AG10803 (cell line): ENCODE results near the gene ADAMTS14.
"Not testable (repeated sequence)": the region's sequence is repeated elsewhere in the genome, so short reads cannot be mapped to it uniquely, and the experiment has no call there.

Experiments used
- DNase-seq: peaks from one replicate; pipeline ENCODE4 v3.0.0; 2010; ENCODE audit warnings: low read depth
- H3K4me3 ChIP-seq: 2 replicates; pipeline ENCODE4 v1.5.1; 2011; ENCODE audit warnings: mild to moderate bottlenecking, low read length, control low read depth
- TF ChIP-seq, protein P1 (sequence below): conservative IDR thresholded peaks from 2 replicates; pipeline ENCODE4 v1.5.1; 2011; ENCODE audit warnings: mild to moderate bottlenecking, low read length, control low read depth, inconsistent platforms

ADAMTS14 gene

DNA sequence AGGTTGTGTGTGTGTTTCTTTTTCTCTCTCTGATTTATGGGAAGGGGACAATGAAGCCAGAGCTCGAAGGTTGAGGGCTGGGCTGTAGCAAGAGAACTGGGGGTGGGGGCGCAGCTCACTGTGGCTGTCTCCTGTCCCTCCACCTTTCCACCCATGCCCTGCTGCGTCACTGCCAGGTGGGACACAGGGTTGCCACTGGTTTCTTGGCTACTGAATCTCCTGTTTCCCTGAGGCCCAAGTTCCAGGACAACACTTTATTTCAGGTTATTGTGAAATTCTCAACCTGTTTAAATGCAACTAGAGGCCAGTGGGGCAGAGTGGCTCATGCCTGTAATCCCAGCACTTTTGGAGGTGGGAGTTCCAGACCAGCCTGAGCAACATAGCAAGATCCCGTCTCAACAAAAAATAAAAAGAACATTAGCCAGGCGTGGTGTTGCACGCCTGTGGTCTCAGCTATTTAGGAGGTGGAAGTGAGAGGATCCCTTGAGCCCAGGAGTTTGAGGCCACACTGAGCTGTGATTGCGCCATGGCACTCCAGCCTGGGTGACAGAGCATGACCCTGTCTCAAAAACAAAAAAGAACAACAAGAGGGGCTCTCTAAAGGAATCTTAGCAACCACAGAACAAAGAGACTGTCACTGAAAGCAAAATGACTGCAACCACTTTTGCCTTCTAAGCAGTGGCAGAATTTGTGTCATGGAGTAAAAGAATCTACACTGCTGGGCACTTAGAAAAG is 90.3 kb downstream of the ADAMTS14 start:
- TF ChIP-seq, protein P1, sequence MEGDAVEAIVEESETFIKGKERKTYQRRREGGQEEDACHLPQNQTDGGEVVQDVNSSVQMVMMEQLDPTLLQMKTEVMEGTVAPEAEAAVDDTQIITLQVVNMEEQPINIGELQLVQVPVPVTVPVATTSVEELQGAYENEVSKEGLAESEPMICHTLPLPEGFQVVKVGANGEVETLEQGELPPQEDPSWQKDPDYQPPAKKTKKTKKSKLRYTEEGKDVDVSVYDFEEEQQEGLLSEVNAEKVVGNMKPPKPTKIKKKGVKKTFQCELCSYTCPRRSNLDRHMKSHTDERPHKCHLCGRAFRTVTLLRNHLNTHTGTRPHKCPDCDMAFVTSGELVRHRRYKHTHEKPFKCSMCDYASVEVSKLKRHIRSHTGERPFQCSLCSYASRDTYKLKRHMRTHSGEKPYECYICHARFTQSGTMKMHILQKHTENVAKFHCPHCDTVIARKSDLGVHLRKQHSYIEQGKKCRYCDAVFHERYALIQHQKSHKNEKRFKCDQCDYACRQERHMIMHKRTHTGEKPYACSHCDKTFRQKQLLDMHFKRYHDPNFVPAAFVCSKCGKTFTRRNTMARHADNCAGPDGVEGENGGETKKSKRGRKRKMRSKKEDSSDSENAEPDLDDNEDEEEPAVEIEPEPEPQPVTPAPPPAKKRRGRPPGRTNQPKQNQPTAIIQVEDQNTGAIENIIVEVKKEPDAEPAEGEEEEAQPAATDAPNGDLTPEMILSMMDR: no peak
- DNase-seq: no peak

DNA sequence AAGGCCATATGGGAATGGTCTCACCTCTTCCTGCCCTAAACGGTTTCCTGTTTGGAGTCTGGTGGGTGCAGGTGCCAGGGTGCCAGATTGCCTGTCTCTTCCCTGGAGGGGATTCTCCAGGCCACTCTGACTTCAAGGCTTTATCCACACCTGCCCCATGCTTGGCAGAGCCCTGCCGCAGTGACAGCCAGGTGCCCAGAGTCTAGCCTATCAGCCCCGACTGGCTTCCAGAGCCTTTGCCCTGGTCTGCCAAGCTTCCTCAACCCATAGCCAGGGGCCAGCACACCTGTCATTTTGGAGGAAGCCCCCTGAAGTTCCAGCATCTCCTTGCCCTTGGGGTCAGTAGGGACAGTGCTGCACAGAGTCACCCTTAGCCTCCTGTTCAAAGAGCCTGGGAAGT is 91.3 kb downstream of the ADAMTS14 start:
- TF ChIP-seq, protein P1: no peak
- no peak for DNase-seq

More for the DNA sequence above, 90.3 kb downstream of the ADAMTS14 start:
- no peak overlapping the region for H3K4me3 ChIP-seq

DNA sequence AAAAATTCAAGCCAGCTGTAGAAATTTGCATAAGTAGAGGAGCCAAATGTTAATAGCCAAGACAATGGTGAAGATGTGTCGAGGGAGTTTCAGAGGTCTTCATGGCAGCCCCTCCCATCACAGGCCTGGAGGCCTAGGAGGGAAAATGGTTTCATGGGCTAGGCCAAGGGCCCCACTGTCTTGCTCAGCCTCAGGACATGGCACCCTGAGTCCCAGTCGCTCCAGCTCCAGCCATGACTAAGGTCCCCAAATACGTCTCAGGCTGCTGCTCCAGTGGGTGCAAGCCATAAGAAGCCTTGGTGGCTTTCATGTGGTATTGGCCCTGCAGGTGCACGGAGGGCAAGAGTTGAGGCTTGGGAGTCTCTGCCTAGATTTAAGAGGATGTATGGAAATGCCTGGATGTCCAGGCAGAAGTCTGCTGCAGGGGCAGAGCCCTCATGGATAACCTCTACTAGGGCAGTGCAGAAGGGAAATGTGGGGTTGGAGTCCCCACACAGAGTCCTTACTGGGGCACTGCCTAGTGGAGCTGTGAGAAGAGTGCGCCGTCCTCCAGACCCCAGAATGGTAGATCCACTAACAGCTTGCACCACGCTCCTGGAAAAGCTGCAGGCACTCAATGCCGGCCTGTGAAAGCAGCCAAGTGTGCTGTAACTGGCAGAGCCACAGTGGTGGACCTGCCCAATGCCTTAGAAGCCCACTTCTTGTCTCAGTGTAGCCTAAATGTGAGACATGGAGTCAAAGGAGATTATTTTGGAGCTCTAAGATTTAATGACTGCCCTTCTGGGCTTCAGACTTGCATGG is 93.7 kb downstream of the ADAMTS14 start:
- TF ChIP-seq, protein P1: no peak
- no peak overlapping the region for H3K4me3 ChIP-seq
- DNase-seq: no peak

More for the DNA sequence above, 91.3 kb downstream of the ADAMTS14 start:
- H3K4me3 ChIP-seq: no peak overlapping the region

DNA sequence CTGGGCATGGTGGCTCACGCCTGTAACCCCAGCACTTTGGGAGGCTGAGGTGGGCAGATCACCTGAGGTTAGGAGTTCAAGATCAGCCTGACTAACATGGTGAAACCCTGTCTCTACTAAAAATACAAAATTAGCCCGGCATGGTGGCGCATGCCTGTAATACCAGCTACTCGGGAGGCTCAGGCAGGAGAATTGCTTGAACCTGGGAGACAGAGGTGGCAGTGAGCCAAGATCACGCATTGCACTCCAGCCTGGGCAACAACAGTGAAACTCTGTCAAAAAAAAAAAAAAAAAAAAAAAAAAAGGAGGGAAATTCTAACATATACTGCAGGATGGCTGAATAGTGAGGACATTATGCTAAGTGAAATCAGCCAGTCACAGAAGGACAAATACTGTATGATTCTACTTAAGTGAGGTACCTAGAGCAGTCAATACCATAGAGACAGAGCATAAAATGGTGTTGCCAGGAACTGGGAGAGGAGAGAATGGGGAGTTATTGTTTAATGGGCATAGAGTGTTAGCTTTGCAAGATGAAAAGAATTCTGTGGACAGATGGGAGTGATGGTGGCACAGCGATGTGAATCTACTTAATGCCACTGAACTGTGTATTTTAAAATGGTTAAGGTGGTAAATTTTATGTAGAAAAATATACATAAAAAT is 95.8 kb downstream of the ADAMTS14 start:
- DNase-seq, H3K4me3 ChIP-seq: not testable (repeated sequence)

DNA sequence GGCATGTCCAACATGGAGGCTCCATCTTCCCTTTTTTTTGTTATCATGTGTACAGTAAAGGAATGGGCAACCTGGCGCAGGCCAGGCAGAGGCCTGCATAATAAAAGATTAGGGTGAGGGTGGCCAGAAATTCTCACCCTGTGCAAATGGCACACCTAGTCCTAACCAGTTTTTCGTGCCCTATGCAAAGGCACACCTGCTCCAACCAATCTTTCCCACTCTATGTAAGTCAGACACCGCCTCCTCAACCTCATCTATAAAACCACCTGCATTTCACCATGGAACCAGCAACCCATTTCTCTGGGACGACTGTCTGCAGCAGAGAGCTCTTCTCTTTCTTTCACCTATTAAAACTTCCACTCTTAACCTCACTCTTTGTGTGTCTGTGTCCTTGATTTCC is 96.8 kb downstream of the ADAMTS14 start:
- no peak for DNase-seq
- TF ChIP-seq, protein P1: no peak
- H3K4me3 ChIP-seq: no peak overlapping the region

DNA sequence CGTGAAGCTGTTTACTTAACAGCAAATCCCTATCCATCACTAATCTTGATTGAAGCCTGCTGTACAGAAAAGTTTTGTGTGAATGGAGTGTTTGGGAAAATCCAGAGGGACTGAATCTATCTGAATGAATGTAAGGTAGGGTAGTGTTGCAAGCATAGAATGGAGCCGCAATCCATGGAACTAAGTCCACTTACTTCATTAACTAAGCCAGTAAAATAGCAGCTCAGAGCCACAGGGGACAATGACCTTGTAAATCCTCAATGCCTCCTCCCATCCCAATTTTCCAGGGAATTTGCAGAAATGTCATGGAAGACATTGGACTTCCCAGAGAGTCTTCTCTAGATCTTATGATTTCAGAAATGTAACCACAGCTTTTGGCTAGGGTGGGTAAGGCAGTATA is 97.7 kb downstream of the ADAMTS14 start:
- DNase-seq: no peak
- TF ChIP-seq, protein P1: no peak
- H3K4me3 ChIP-seq: no peak overlapping the region

DNA sequence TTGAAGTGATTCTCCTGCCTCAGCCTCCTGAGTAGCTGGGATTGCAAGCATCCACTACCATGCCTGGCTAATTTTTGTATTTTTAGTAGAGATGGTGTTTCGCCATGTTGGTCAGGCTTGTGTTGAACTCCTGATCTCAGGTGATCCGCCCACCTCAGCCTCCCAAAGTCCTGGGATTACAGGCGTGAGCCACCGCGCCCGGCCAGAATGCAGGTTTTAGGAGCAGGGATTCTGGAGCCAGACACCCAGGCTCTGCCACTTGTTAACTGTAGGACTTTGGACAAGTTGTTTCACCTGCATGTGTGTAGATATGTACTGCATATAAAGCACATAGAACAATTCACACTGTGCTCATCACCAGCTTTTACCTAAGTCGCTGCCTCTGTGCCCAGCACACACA is 98.2 kb downstream of the ADAMTS14 start:
- DNase-seq: not testable (repeated sequence)

More for the DNA sequence above, 98.2 kb downstream of the ADAMTS14 start:
- not testable (repeated sequence) for H3K4me3 ChIP-seq
